T-helper 2 cell treated with Interferon-gamma antibody and Interleukin-4, amounts not matched to agents 5 μg/mL and 100 μg/mL, for 36 hours (primary cell): ENCODE measurements around the gene MGAT2.
"Not testable (repeated sequence)": the region's sequence is repeated elsewhere in the genome, so short reads cannot be mapped to it uniquely, and the experiment has no call there.

Experiments
- DNase-seq: peaks from one replicate; pipeline ENCODE4 v3.0.0; 2021; ENCODE audit warnings: low spot score
- H3K27ac Mint-ChIP-seq: one replicate; pipeline ENCODE4 v1.8.0; 2021; ENCODE audit warnings: mild to moderate bottlenecking, mixed read lengths
- H3K27me3 Mint-ChIP-seq: one replicate; pipeline ENCODE4 v1.8.0; 2021; ENCODE audit warnings: low read depth, mixed read lengths
- H3K36me3 Mint-ChIP-seq: one replicate; pipeline ENCODE4 v1.8.0; 2021; ENCODE audit warnings: low read depth, mixed read lengths
- H3K4me1 Mint-ChIP-seq: one replicate; pipeline ENCODE4 v1.8.0; 2021; ENCODE audit warnings: low read depth, mixed read lengths
- H3K4me3 Mint-ChIP-seq: one replicate; pipeline ENCODE4 v1.8.0; 2022; ENCODE audit warnings: mild to moderate bottlenecking, moderate library complexity, mixed read lengths
- H3K9me3 Mint-ChIP-seq: one replicate; pipeline ENCODE4 v1.8.0; 2021; ENCODE audit warnings: mixed read lengths

The MGAT2 gene

DNA sequence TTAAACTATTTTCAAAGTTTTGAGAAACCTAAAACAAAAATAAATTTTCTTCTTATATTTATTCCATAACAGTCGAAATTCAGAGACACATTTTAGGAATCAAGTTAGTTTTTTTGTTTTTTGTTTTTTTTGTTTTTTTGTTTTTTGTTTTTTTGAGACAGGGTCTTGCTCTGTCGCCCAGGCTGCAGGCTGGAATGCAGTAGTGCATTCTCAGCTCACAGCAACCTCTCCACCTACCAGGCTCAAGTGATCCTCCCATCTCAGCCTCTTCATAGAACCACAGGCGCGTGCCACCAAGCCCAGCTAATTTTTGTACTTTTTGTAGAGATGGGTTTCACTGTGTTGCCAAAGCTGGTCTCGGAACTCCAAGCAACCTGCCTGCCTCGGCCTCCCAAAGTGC is 32.9 kb downstream of the MGAT2 start:
- Mint-ChIP-seq H3K27me3 (no peaks in the 10 kb centered on the region), H3K4me1 (no peaks in the 10 kb centered on the region), H3K36me3 (peaks cover 21% of the 10 kb centered on the region), H3K27ac (no peak overlapping the region), H3K9me3 (no peaks in the 10 kb centered on the region), H3K4me3 (no peak overlapping the region)
- DNase-seq: no peak

DNA sequence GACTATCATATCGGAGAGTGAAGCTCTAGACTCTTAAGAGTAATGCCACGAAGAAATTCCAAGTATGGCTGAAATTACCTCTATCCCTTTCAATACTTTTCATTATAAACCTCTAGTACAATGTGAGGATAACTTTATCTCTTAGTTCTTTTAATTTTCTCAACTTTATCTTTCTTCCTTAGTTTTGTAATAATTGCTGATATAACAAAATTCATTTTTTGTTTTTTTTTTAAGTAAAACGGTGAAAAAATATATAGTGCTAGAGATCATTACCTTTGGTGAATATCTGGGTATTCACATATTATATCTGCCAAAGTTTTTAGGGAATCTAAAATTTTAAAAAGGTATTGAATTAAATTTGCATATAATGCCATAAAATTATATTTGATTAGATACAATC is 33.9 kb downstream of the MGAT2 start:
- Mint-ChIP-seq H3K36me3 (peaks cover 19% of the 10 kb centered on the region), H3K4me1 (no peaks in the 10 kb centered on the region), H3K9me3 (no peaks in the 10 kb centered on the region), H3K4me3 (no peak overlapping the region), H3K27me3 (no peaks in the 10 kb centered on the region), H3K27ac (no peak overlapping the region)
- DNase-seq: no peak

DNA sequence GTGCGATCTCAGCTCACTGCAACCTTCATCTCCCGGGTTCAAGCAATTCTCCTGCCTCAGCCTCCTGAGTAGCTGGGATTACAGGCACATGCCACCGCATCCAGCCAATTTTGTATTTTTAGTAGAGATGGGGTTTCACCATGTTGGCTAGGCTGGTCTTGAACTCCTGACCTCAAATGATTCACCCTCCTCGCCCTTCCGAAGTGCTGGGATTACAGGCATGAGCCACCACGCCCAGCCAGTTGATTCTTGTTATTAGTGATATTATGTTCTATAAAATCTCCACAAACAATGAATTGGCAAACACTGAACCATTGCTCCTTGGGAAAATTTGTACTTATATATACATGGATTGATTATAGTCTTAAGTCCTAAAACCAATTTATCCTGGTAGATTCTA is 36.9 kb downstream of the MGAT2 start:
- H3K4me1 Mint-ChIP-seq, H3K27ac Mint-ChIP-seq, DNase-seq, H3K9me3 Mint-ChIP-seq, H3K27me3 Mint-ChIP-seq, H3K4me3 Mint-ChIP-seq: not testable (repeated sequence)
- peaks cover 20% of the 10 kb centered on the region for H3K36me3 Mint-ChIP-seq

DNA sequence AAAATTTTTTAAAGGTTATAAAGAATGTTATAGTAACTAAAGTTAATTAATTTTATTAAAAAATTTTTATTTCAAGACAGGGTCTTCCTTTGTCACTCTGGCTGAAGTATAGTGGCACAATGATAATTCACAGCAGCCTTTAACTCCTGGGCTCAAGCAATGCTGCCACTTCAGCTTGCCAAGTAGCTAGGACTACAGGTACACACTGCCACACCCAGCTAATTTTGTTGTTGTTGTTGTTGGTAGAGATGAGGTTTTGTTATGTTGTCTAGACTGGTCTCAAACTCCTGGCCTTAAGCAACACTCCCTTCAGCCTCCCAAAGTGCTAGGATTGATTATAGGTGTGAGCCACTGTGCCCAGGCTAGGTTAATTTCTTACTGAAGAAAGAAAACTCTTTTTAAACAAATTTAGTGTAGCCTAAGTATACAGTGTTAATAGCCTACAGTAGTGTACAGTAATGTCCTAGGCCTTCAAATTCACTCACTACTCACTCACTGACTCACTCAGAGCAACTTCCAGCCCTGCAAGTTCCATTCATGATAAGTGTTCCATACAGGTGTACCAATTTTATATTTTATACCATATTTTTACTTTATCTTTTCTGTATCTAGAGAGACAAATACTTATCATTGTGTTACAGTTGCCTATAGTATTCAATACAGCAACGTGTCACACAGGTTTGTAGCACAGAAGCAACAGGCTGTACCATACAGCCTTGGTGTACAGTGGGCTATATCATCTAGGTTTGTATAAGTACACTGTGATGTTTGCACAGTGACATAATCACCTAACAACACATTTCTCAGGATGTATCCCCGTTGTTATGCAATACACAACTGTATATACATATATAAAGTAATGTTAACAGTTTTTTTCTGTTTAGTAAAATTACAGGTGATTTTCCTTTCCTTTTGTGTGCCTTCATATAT is 39.2 kb downstream of the MGAT2 start:
- no peak for DNase-seq
- peaks cover 22% of the 10 kb centered on the region for H3K36me3 Mint-ChIP-seq
- no peaks in the 10 kb centered on the region for H3K4me1 Mint-ChIP-seq
- no peak overlapping the region for H3K27ac Mint-ChIP-seq
- H3K4me3 Mint-ChIP-seq: no peak overlapping the region
- no peaks in the 10 kb centered on the region for H3K27me3 Mint-ChIP-seq
- H3K9me3 Mint-ChIP-seq: no peaks in the 10 kb centered on the region

DNA sequence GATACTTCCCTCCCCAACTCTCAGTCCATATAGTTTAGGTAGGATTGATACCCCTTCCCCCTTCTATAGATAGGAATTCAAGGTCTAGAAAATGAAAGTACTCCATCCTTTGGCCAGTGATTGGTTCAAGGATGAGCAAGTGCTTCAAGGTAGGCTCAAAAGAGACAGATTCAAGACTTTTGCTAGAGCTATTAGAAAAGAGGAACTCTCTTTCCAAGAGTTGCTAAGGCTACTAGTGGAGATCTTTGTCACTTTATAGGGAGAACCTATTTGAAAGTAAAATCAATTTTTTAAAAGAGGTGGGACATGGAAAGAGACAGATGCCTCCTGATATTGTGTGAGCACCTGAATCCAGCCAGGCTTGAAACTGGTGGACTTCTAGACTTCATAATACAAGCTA is 49.9 kb downstream of the MGAT2 start:
- peaks cover 45% of the 10 kb centered on the region for H3K36me3 Mint-ChIP-seq
- no peaks in the 10 kb centered on the region for H3K4me1 Mint-ChIP-seq
- no peak for DNase-seq
- H3K27ac Mint-ChIP-seq: no peak overlapping the region
- no peaks in the 10 kb centered on the region for H3K9me3 Mint-ChIP-seq
- H3K27me3 Mint-ChIP-seq: no peaks in the 10 kb centered on the region
- H3K4me3 Mint-ChIP-seq: no peak overlapping the region
